BLaER1 (cell line): ENCODE results near the gene FAM131C.
A peak's percentile ranks its signal among the peaks of the same experiment; 100 is the strongest.
"Not testable (repeated sequence)": the region's sequence is repeated elsewhere in the genome, so short reads cannot be mapped to it uniquely, and the experiment has no call there.

Experiments
- H3K27ac ChIP-seq: shearing (Covaris generic); formaldehyde crosslinking; 2 replicates; pipeline ENCODE4 v1.8.1; 2022
- H3K27me3 ChIP-seq: shearing (Covaris generic); formaldehyde crosslinking; 2 replicates; pipeline ENCODE4 v1.8.1; 2022
- H3K36me3 ChIP-seq: shearing (Covaris generic); formaldehyde crosslinking; 2 replicates; pipeline ENCODE4 v1.8.1; 2022
- H3K4me1 ChIP-seq: shearing (Covaris generic); formaldehyde crosslinking; 2 replicates; pipeline ENCODE4 v1.8.1; 2022
- H3K4me2 ChIP-seq: shearing (Covaris generic); formaldehyde crosslinking; 2 replicates; pipeline ENCODE4 v1.8.1; 2022
- H3K4me3 ChIP-seq: shearing (Covaris generic); formaldehyde crosslinking; 2 replicates; pipeline ENCODE4 v1.8.1; 2022
- H3K9ac ChIP-seq: shearing (Covaris generic); formaldehyde crosslinking; 2 replicates; pipeline ENCODE4 v1.8.1; 2022
- H3K9me3 ChIP-seq: shearing (Covaris generic); formaldehyde crosslinking; 2 replicates; pipeline ENCODE4 v1.8.1; 2022
- H4K20me1 ChIP-seq: shearing (Covaris generic); formaldehyde crosslinking; 2 replicates; pipeline ENCODE4 v1.8.1; 2022
- Cebpa-rat ChIP-seq: shearing (Covaris generic); IDR thresholded peaks from 2 replicates; pipeline ENCODE4 v1.8.1; 2022

FAM131C gene

DNA sequence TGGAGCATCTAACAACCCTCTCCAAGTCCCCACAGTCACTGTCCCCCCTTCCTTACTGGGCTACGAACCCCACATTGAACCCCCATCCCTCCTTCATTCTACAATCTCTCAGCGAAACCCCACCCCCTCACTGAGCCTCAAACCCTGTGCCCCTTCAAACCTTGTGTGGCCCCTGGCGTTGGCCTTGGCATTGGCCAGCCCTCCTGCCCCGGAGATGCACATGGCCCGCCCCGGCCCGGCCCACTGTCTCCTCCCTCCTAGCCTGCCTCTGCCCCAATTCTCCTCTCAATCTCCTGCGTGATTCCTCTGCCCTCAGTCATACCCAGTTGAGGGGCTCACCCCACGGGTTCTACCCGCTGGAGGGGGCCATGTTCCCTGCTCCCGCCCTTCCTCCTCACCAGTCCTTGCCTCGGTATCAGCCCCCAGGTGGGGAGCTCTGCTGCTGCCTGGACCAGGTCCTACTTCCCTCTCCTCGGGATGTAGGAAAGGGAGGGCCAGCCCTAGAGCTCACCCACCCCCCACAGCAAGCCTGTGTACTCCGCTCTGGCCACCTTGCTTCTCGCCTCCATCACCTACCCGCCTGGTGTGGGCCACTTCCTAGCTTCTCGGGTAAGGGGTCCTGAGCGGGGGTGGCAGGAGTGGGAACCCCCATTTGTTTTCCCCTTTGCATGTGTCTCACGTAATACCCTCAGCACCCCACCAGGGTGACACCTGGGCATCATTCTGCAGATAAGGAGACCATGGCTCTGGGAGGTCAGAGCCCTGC, 45.0 kb downstream of the FAM131C start:
- no peaks in the 10 kb centered on the region for H3K27me3 ChIP-seq

DNA sequence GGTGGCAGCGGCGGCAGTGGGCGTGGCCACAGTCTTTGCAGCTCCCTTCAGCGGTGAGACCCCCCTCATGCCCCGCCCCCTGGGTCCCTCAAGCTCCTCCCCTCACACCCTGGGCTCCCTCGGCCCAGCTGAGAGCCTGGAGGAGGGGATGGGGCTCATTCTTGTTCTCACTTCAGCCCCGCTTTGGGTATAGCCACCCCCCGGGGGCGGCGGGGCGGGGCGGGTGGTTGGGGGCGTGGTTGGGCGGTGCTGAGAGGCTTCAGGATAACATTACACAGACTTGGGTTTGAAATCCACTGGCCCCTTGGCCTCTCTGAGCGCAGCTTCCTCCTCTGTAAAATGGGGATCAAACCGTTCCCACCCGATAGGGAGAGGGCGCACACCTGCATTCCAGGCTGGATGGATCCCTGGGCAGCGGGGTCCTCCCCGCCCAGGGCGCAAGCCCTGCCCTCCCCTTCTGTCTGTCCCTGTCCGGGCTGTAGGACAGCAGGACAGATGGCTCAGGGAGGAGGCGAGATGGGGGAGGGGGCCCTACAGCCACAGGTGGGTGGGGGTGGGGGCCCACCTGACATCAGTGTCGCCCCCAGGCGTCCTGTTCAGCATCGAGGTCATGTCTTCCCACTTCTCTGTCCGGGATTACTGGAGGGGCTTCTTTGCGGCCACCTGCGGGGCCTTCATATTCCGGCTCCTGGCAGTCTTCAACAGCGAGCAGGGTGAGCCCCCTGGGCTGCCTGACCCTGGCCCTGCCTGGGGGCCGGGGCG, 46.5 kb downstream of the FAM131C start:
- no peak for TF ChIP-seq Cebpa-rat
- H3K9me3 ChIP-seq = no peaks in the 10 kb centered on the region
- H3K27ac ChIP-seq = no peak overlapping the region
- H4K20me1 ChIP-seq = no peaks in the 10 kb centered on the region
- H3K36me3 ChIP-seq = no peaks in the 10 kb centered on the region
- peak overlapping the region; percentile 53 for H3K4me2 ChIP-seq
- H3K4me1 ChIP-seq = peaks cover 34% of the 10 kb centered on the region
- H3K27me3 ChIP-seq = no peaks in the 10 kb centered on the region
- H3K4me3 ChIP-seq = no peak overlapping the region
- H3K9ac ChIP-seq = no peak overlapping the region

More for the DNA sequence above, 45.0 kb downstream of the FAM131C start:
- H3K4me3 ChIP-seq = no peak overlapping the region
- peaks cover 19% of the 10 kb centered on the region; the same call in 1 of the 2 replicates for H3K4me1 ChIP-seq
- H3K27ac ChIP-seq = no peak overlapping the region; the same call in 1 of the 2 replicates
- H3K4me2 ChIP-seq = no peak overlapping the region
- no peaks in the 10 kb centered on the region for H4K20me1 ChIP-seq
- H3K36me3 ChIP-seq = no peaks in the 10 kb centered on the region
- TF ChIP-seq Cebpa-rat = no peak
- H3K9me3 ChIP-seq = no peaks in the 10 kb centered on the region
- no peak overlapping the region for H3K9ac ChIP-seq

DNA sequence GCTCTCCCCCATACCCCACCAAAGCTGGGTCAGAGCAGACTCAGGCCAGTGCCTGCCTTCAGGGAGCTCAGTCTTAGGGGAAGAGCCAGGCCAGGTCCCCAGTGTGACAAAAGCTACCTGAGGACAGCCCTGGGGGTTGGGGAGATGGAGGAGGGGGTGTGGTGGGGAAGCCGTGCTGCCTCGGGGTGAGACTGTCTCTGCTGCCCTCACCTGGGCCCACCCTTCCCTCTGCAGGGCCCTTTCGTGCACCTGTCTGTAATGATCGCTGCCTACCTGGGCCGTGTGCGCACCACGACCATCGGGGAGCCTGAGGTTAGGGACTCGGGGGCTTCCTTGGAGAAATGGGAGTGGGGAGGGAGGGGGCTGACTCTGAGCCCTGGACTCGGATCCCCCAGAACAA, 47.1 kb downstream of the FAM131C start:
- not testable (repeated sequence) for H3K27ac ChIP-seq, H3K4me3 ChIP-seq, H3K36me3 ChIP-seq, H3K4me2 ChIP-seq, H4K20me1 ChIP-seq, H3K9ac ChIP-seq, H3K27me3 ChIP-seq, H3K9me3 ChIP-seq
- peaks cover 40% of the 10 kb centered on the region for H3K4me1 ChIP-seq

DNA sequence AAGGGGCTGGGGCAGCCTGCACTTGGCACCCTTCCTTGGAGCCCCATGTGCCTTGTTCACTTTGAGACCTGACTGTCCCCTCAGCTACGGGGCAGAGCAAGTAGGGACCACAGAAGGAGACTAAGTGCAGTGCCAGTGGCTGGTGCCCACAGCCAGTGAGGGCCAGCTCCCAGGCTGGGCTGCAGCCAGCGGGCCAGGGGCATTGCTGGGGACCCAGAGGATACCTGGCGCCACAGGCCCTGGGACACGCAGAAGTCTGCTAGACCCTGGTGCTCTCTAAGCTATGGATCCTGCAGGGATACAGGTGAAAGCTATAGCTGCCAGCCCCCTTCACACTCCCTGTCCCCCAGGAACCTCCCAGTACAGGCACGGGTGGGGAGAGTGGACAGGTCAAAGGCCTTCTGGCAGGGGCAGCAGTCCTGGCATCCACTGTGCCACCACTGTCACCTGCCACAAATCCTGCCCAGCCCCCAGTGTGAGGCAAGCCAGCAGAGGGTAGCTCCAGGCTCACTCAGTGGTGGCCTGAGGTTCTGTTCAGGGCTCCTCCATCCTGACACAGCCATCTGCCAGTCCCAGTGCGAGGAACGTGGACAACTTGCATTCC, 50.3 kb downstream of the FAM131C start:
- Histone ChIP-seq H3K36me3 (no peaks in the 10 kb centered on the region), H3K27ac (no peak overlapping the region; the same call in 1 of the 2 replicates), H3K4me3 (no peak overlapping the region), H3K9me3 (no peaks in the 10 kb centered on the region), H3K4me1 (peaks cover 71% of the 10 kb centered on the region), H3K27me3 (no peaks in the 10 kb centered on the region), H4K20me1 (no peaks in the 10 kb centered on the region), H3K4me2 (peak overlapping the region; percentile 62; the same call in 1 of the 2 replicates), H3K9ac (no peak overlapping the region)
- TF ChIP-seq Cebpa-rat = no peak

- no peak for TF ChIP-seq Cebpa-rat
- H3K4me2 ChIP-seq = peak overlapping the region; percentile 62
Measured at GRCh38 chr1:16022393-16022792, 51.1 kb downstream of the FAM131C start.

DNA sequence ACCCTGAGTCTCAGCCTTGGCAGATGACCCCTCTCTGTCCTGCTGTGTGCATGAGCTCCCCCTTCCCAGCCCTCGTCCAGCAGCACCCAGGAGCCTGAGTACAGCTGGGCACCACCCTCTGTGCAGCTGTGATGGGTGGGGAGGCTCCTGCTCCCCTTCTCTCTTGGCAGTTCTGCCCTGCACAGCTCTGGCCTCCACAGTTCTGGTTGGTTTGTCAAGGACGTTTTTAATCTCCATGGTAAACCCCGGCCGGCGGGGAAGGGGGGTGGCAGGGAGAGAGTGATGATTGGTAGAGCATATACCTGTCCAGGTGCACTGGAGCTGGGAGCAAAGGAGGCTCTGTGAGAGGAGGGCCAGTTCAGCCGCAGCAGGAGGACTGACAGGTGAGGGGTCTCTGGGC, 51.8 kb downstream of the FAM131C start, which contains the start of gene CLCNKA:
Gene CLCNKA, plus strand, starts transcription at position 356 of the 400 bp plus-strand sequence. CDS start 584 bp downstream, outside the sequence.
- Histone ChIP-seq H3K36me3 (no peaks in the 10 kb centered on the region), H3K9ac (no peak within 1 kb of the TSS), H3K27ac (no peak within 1 kb of the TSS), H3K4me1 (peaks cover 78% of the 10 kb centered on the region), H4K20me1 (no peaks in the 10 kb centered on the region), H3K4me3 (no peak within 1 kb of the TSS), H3K4me2 (peak within 1 kb of the TSS; percentile 62), H3K9me3 (no peaks in the 10 kb centered on the region), H3K27me3 (no peaks in the 10 kb centered on the region)
- no peak for TF ChIP-seq Cebpa-rat

More at GRCh38 chr1:16022393-16022792, 51.1 kb downstream of the FAM131C start:
- no peak overlapping the region for H3K9ac ChIP-seq
- no peaks in the 10 kb centered on the region for H3K27me3 ChIP-seq
- H3K4me1 ChIP-seq = peaks cover 77% of the 10 kb centered on the region
- no peaks in the 10 kb centered on the region for H3K9me3 ChIP-seq
- H3K4me3 ChIP-seq = no peak overlapping the region
- H3K27ac ChIP-seq = no peak overlapping the region
- no peaks in the 10 kb centered on the region for H3K36me3 ChIP-seq
- H4K20me1 ChIP-seq = no peaks in the 10 kb centered on the region

DNA sequence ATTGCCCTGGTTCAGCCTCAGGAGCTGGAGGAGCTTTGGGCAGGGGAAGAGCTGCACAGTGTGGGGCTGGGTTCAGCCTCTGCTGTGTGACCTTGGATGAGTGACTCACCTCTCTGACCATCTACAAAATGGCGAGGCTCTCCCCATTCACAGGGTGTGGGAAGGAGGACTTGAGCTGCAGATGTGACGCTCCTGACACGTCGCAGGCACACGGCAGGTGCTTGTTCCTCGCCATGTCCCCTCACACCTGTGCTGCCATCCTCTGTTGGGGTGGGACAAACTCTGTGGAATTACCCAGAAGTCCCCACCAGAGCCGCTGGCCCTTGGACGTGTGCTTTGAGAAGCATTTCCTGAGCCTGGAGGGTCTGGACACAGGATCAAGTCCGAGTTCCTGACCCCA, 52.6 kb downstream of the FAM131C start:
- H3K9me3 ChIP-seq, H3K27ac ChIP-seq, H3K9ac ChIP-seq, H3K36me3 ChIP-seq, H3K4me3 ChIP-seq, H4K20me1 ChIP-seq, H3K27me3 ChIP-seq: not testable (repeated sequence)
- H3K4me2 ChIP-seq = peak overlapping the region; percentile 62; the same call in 1 of the 2 replicates
- peaks cover 86% of the 10 kb centered on the region for H3K4me1 ChIP-seq

- Histone ChIP-seq H3K36me3 (no peaks in the 10 kb centered on the region), H3K9ac (no peak overlapping the region), H3K27me3 (no peaks in the 10 kb centered on the region), H3K4me3 (no peak overlapping the region), H3K4me1 (peaks cover 92% of the 10 kb centered on the region), H3K4me2 (peak overlapping the region; percentile 92; the same call in 1 of the 2 replicates), H3K9me3 (no peaks in the 10 kb centered on the region), H3K27ac (no peak overlapping the region), H4K20me1 (no peaks in the 10 kb centered on the region)
- TF ChIP-seq Cebpa-rat = no peak
Measured at GRCh38 chr1:16020325-16020724, 53.1 kb downstream of the FAM131C start.

DNA sequence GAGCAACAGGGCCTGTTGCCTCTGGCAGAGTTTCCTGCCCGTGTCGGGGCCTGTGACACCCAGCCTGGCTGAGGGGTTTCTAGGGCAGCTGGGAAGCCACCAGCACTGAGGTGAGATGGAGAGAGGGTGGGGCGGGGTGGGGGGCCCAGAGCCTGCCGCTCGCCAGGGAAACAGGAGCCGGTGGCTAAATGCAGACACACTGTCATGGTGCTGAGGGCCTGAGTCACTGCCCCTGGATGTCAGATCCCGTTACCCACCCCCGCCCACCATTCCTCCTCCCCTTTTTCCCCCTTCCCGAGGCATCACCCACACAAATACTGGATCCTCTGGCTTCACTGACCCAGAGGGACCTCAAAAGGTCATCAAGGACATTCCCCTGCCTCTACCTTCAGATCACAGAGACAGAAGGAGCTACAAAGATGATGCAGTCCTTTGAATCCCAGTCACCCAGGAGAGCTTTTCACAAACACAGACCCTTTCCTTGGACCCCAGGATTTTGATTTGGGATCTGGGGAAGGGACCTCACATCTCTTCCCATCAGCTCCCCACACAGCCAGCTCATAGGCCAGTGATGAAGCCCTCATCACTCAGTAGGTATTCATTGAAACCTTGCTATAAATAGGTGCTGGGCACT, 53.7 kb downstream of the FAM131C start:
- Histone ChIP-seq H3K9ac (no peak overlapping the region), H3K27me3 (no peaks in the 10 kb centered on the region), H3K4me3 (no peak overlapping the region), H3K27ac (no peak overlapping the region), H3K9me3 (no peaks in the 10 kb centered on the region), H3K4me1 (peaks cover 92% of the 10 kb centered on the region), H3K36me3 (no peaks in the 10 kb centered on the region), H3K4me2 (peak overlapping the region; percentile 92), H4K20me1 (no peaks in the 10 kb centered on the region)
- no peak for TF ChIP-seq Cebpa-rat
